SK-N-SH (cell line): ENCODE measurements around the gene ADAMTS17. TPM values are rescaled to one million over a fixed set of nuclear protein-coding genes. Genes with fewer than 3 reads are reported as not detected.

Source experiments
- CTCF ChIA-PET: fragments of 300-600, 350-600 bp; formaldehyde crosslinking; extraction: SDS; loops from one replicate; lab custom pipeline; 2021; lab: Yijun Ruan, JAX
- POLR2A ChIA-PET: fragments of 350-600 bp; sonication (Branson Sonifier 250); formaldehyde crosslinking; extraction: SDS; loops from one replicate; lab custom pipeline; 2020; ENCODE audit warnings: antibody characterized with exemption, inconsistent platforms; lab: Yijun Ruan, JAX
- DNase-seq: peaks from one replicate; pipeline ENCODE4 v3.0.0; 2012
- H2AFZ ChIP-seq: fragments of 200-600 bp; sonication (generic); 2 replicates; pipeline ENCODE4 v1.8.1; 2016; ENCODE audit warnings: antibody characterized with exemption, mild to moderate bottlenecking, low read depth
- H3F3A ChIP-seq: fragments of 200-600 bp; sonication (generic); replicated peaks from 2 replicates; pipeline ENCODE3; 2016; ENCODE audit warnings: antibody characterized with exemption, mild to moderate bottlenecking; ENCODE audit not compliant: insufficient read depth
- H3K27ac ChIP-seq, 2 experiments: fragments of 200-500 bp in 1 of 2; fragments of 200-600 bp in 1 of 2; sonication (Bioruptor generic) in 1 of 2; sonication (generic), shearing (Covaris generic) in 1 of 2; 2 replicates each; pipeline versions ENCODE4 v1.5.1 to v1.6.1; 2014 to 2016; ENCODE audit warnings: low read depth in 2 of 2, inconsistent platforms in 1 of 2, low read length in 1 of 2, mild to moderate bottlenecking in 1 of 2, mixed read lengths in 1 of 2
- H3K27me3 ChIP-seq: fragments of 200-600 bp; sonication (generic), shearing (Covaris generic); 2 replicates; pipeline ENCODE4 v1.6.1; 2016; ENCODE audit warnings: mixed run types; ENCODE audit not compliant: insufficient read depth
- H3K36me3 ChIP-seq, 2 experiments: fragments of 200-500 bp in 1 of 2; fragments of 200-600 bp in 1 of 2; sonication (Bioruptor generic) in 1 of 2; sonication (generic) in 1 of 2; replicated peaks in 1 of 2; 2 replicates each; pipeline versions ENCODE3 to v1.5.1; 2014 to 2016; ENCODE audit warnings: low read length in 1 of 2, mild to moderate bottlenecking in 1 of 2; ENCODE audit not compliant: insufficient read depth in 2 of 2, control insufficient read depth in 1 of 2
- H3K4me1 ChIP-seq, 2 experiments: fragments of 200-500 bp in 1 of 2; fragments of 200-600 bp in 1 of 2; sonication (Bioruptor generic) in 1 of 2; sonication (generic), shearing (Covaris generic) in 1 of 2; 2 replicates each; pipeline versions ENCODE4 v1.5.1 to v1.6.1; 2014 to 2016; ENCODE audit warnings: low read depth in 1 of 2, low read length in 1 of 2, mixed run types in 1 of 2; ENCODE audit not compliant: insufficient read depth in 2 of 2, control insufficient read depth in 1 of 2
- H3K4me2 ChIP-seq: fragments of 200-600 bp; sonication (generic), shearing (Covaris generic); 2 replicates; pipeline ENCODE4 v1.6.1; 2017; ENCODE audit warnings: mixed run types
- H3K4me3 ChIP-seq, 2 experiments: fragments of 200-500 bp in 1 of 2; fragments of 200-600 bp in 1 of 2; sonication (Bioruptor generic) in 1 of 2; sonication (generic), shearing (Covaris generic) in 1 of 2; 2 replicates each; pipeline versions ENCODE4 v1.5.1 to v1.8.1; 2014 to 2016; ENCODE audit warnings: low read depth in 2 of 2, inconsistent platforms in 1 of 2, low read length in 1 of 2, mild to moderate bottlenecking in 1 of 2, mixed read lengths in 1 of 2, moderate library complexity in 1 of 2
- H3K79me2 ChIP-seq: fragments of 200-600 bp; sonication (generic); 2 replicates; pipeline ENCODE4 v1.8.1; 2017; ENCODE audit warnings: mild to moderate bottlenecking; ENCODE audit not compliant: insufficient read depth
- H3K9ac ChIP-seq: fragments of 200-600 bp; sonication (generic); 2 replicates; pipeline ENCODE4 v1.6.1; 2017; ENCODE audit warnings: mixed run types
- H3K9me2 ChIP-seq: fragments of 200-600 bp; sonication (generic); 2 replicates; pipeline ENCODE4 v1.6.1; 2017; ENCODE audit warnings: mixed run types
- H3K9me3 ChIP-seq: fragments of 200-600 bp; sonication (generic); 2 replicates; pipeline ENCODE4 v1.6.1; 2017; ENCODE audit warnings: mixed run types, mild to moderate bottlenecking, moderate library complexity
- H4K20me1 ChIP-seq: fragments of 200-600 bp; sonication (generic); 2 replicates; pipeline ENCODE4 v1.6.1; 2017; ENCODE audit warnings: mild to moderate bottlenecking, mixed run types; ENCODE audit not compliant: insufficient read depth
- CHD2 ChIP-seq: fragments of 150-350 bp; IDR thresholded peaks from 2 replicates; pipeline ENCODE4 v1.6.1; 2018; ENCODE audit warnings: low read length; ENCODE audit not compliant: partially characterized antibody
- CTCF ChIP-seq: fragments of 200-600 bp; sonication (generic); IDR thresholded peaks from 2 replicates; pipeline ENCODE4 v1.6.1; 2017; ENCODE audit warnings: antibody characterized with exemption, mild to moderate bottlenecking, moderate library complexity
- EP300 ChIP-seq, 2 experiments: IDR thresholded peaks; 2 replicates each; pipeline versions ENCODE4 v1.4.0 to v1.6.1; 2012; ENCODE audit warnings: borderline replicate concordance in 1 of 2, low read depth in 1 of 2, low read length in 1 of 2
- FOSL2 ChIP-seq: IDR thresholded peaks from 2 replicates; pipeline ENCODE4 v1.4.0; 2012; ENCODE audit warnings: low read depth, mild to moderate bottlenecking, moderate library complexity, borderline replicate concordance
- FOXJ3 ChIP-seq: sonication (generic); formaldehyde crosslinking; IDR thresholded peaks from 2 replicates; pipeline ENCODE4 v1.5.1; 2020; ENCODE audit warnings: mild to moderate bottlenecking, missing genetic modification reagents
- FOXM1 ChIP-seq: IDR thresholded peaks from 2 replicates; pipeline ENCODE4 v1.4.0; 2012; ENCODE audit warnings: low read depth, mild to moderate bottlenecking
- GABPA ChIP-seq: IDR thresholded peaks from 2 replicates; pipeline ENCODE4 v1.4.0; 2012; ENCODE audit warnings: low read depth, mild to moderate bottlenecking
- IRF3 ChIP-seq: fragments of 150-350 bp; IDR thresholded peaks from 2 replicates; pipeline ENCODE4 v1.6.1; 2016; ENCODE audit warnings: mild to moderate bottlenecking, low read depth, low read length
- MXI1 ChIP-seq: IDR thresholded peaks from 2 replicates; pipeline ENCODE4 v1.6.1; 2012; ENCODE audit warnings: mild to moderate bottlenecking, low read depth, low read length, improper control_type of control experiment
- NFIC ChIP-seq: IDR thresholded peaks from 2 replicates; pipeline ENCODE4 v1.4.0; 2012; ENCODE audit warnings: borderline replicate concordance
- PBX3 ChIP-seq: IDR thresholded peaks from 2 replicates; pipeline ENCODE4; 2012
- POLR2AphosphoS5 ChIP-seq: IDR thresholded peaks from 2 replicates; pipeline ENCODE4 v1.6.1; 2012; ENCODE audit warnings: low read depth, low read length
- REST ChIP-seq: IDR thresholded peaks from 2 replicates; pipeline ENCODE4 v1.6.1; 2012; ENCODE audit warnings: mild to moderate bottlenecking, low read depth, low read length, moderate library complexity
- RXRA ChIP-seq: IDR thresholded peaks from 2 replicates; pipeline ENCODE4 v1.4.0; 2012; ENCODE audit warnings: low read depth, mild to moderate bottlenecking, borderline replicate concordance
- SIN3A ChIP-seq: IDR thresholded peaks from 2 replicates; pipeline ENCODE4 v1.6.1; 2012; ENCODE audit warnings: low read depth, mild to moderate bottlenecking, low read length, moderate library complexity, borderline replicate concordance
- SMC3 ChIP-seq: IDR thresholded peaks from 2 replicates; pipeline ENCODE4 v1.6.1; 2012; ENCODE audit warnings: low read depth, low read length, improper control_type of control experiment
- TAF1 ChIP-seq: IDR thresholded peaks from 2 replicates; pipeline ENCODE4 v1.6.1; 2012; ENCODE audit warnings: low read depth, mild to moderate bottlenecking, low read length, moderate library complexity, borderline replicate concordance
- TCF12 ChIP-seq: IDR thresholded peaks from 2 replicates; pipeline ENCODE4 v1.4.0; 2012
- USF1 ChIP-seq: IDR thresholded peaks from 2 replicates; pipeline ENCODE4 v1.4.0; 2012; ENCODE audit warnings: low read depth, borderline replicate concordance
- YY1 ChIP-seq: IDR thresholded peaks from 2 replicates; pipeline ENCODE4 v1.4.0; 2012; ENCODE audit warnings: low read depth, mild to moderate bottlenecking
- WGBS: methylation state at CpG from one replicate; pipeline ENCODE4 v1.1.6; 2017; ENCODE audit warnings: low lambda C conversion rate; 5-methylcytosine and 5-hydroxymethylcytosine counted together
- polyA plus RNA-seq, 3 experiments: library from polyadenylated mRNA; depleted of rRNA; stranded (reverse); fragments of >200 nt; gene quantifications; 2 replicates each; pipeline ENCODE4 v1.2.3, GENCODE V29; 2012

The ADAMTS17 gene
- polyA plus RNA-seq, 1 of the 3 experiments (the other 2 are of a cell fraction), result not detected

GRCh38 chr15:100104245-100104644 lies 237.5 kb downstream of the ADAMTS17 start:
- Histone ChIP-seq H4K20me1 (no peaks in the 10 kb centered on the region), H3K27me3 (no peaks in the 10 kb centered on the region), H3K9me2 (no peaks in the 10 kb centered on the region), H3K27ac (no peak overlapping the region), H3K4me2 (no peak overlapping the region), H3K9me3 (no peaks in the 10 kb centered on the region), H3K4me3 (no peak overlapping the region), H3F3A (no peaks in the 10 kb centered on the region), H3K36me3 (no peaks in the 10 kb centered on the region), H3K4me1 (peaks cover 0 to 20% of the 10 kb centered on the region in 2 experiments; a peak in 1 of 4 replicates), H2AFZ (no peak overlapping the region), H3K9ac (no peak overlapping the region), H3K79me2 (no peaks in the 10 kb centered on the region)
- CTCF ChIA-PET, result no interaction called here
- TF ChIP-seq USF1 (no peak), CTCF (no peak), MXI1 (no peak), POLR2AphosphoS5 (no peak), FOSL2 (no peak)
- DNase-seq, result no peak
- 47% methylated on average over 3 of the region's 3 CpGs for WGBS
- POLR2A ChIA-PET, result no interaction called here

- Histone ChIP-seq H3K27ac (no peak overlapping the region), H3K27me3 (no peaks in the 10 kb centered on the region), H3F3A (no peaks in the 10 kb centered on the region), H3K4me2 (no peak overlapping the region), H3K9ac (no peak overlapping the region), H2AFZ (no peak overlapping the region), H3K4me3 (no peak overlapping the region), H3K79me2 (no peaks in the 10 kb centered on the region), H3K4me1 (peaks cover 0 to 20% of the 10 kb centered on the region in 2 experiments; a peak in 1 of 4 replicates), H3K9me3 (no peaks in the 10 kb centered on the region), H3K36me3 (no peaks in the 10 kb centered on the region), H4K20me1 (no peaks in the 10 kb centered on the region), H3K9me2 (no peaks in the 10 kb centered on the region)
- CTCF ChIA-PET, result no interaction called here
- no peak for DNase-seq
- TF ChIP-seq REST, result no peak
- no peak for TF ChIP-seq EP300 (IDR thresholded peaks at IDR 0.05; ENCODE audit: borderline replicate concordance in 1 of 2, low read depth in 1 of 2, low read length in 1 of 2)
- TF ChIP-seq PBX3, result no peak
- TF ChIP-seq FOXM1, result no peak
- TF ChIP-seq YY1, result no peak
- TF ChIP-seq IRF3, result no peak
- no peak for TF ChIP-seq GABPA
- no peak for TF ChIP-seq FOXJ3
- TF ChIP-seq TCF12, result no peak
- no peak for TF ChIP-seq NFIC
- no peak for TF ChIP-seq CHD2
- TF ChIP-seq FOSL2, result no peak
- no peak for TF ChIP-seq RXRA
- no peak for TF ChIP-seq SMC3
- TF ChIP-seq SIN3A, result no peak
- TF ChIP-seq TAF1, result no peak
- 65% methylated on average over 6 of the region's 6 CpGs for WGBS
- POLR2A ChIA-PET, result no interaction called here
These were observed 237.9 kb downstream of the ADAMTS17 start for GRCh38 chr15:100103828-100104227.
